Uterus (tissue), 4 donors: ENCODE results near the gene LTB4R2. TPM values are rescaled to one million over a fixed set of nuclear protein-coding genes. Genes with fewer than 3 reads are reported as not detected.

Source experiments
- DNase-seq, 2 donors: peaks; one replicate each; pipeline ENCODE4 v3.0.0-alpha.2; 2019 to 2020
- H3K27ac ChIP-seq, 2 donors: fragments of 200-600 bp; sonication (generic); 1 replicate in 1 of 2; 2 replicates in 1 of 2; pipeline ENCODE4 v1.5.1; 2016 to 2018
- H3K27me3 ChIP-seq, 2 donors: fragments of 200-600 bp; sonication (generic); one replicate each; pipeline ENCODE4 v1.5.1; 2018 to 2019; ENCODE audit warnings: control low read depth in 1 of 2
- H3K36me3 ChIP-seq, 2 donors: fragments of 200-600 bp; sonication (generic); one replicate each; pipeline ENCODE4 v1.5.1; 2019; ENCODE audit warnings: control low read depth in 1 of 2
- H3K4me1 ChIP-seq, 2 donors: fragments of 200-600 bp; sonication (generic); one replicate each; pipeline ENCODE4 v1.5.1; 2018 to 2019; ENCODE audit warnings: control low read depth in 1 of 2
- H3K4me3 ChIP-seq, 2 donors: fragments of 200-600 bp; sonication (generic); 1 replicate in 1 of 2; 2 replicates in 1 of 2; pipeline ENCODE4 v1.5.1; 2018 to 2019; ENCODE audit warnings: mild to moderate bottlenecking in 1 of 2
- H3K9me3 ChIP-seq, 2 donors: fragments of 200-600 bp; sonication (generic); one replicate each; pipeline ENCODE4 v1.5.1; 2019; ENCODE audit warnings: control low read depth in 1 of 2
- CTCF ChIP-seq, 4 experiments: fragments of 200-600 bp in 2 of 4; fragments of 450-650 bp in 2 of 4; sonication (generic) in 2 of 4; IDR thresholded peaks; one replicate each; pipeline ENCODE4 v1.5.1; 2016 to 2019; ENCODE audit warnings: antibody characterized with exemption in 4 of 4, mild to moderate bottlenecking in 2 of 4, moderate library complexity in 1 of 4
- POLR2A ChIP-seq, 2 donors: fragments of 450-650 bp; IDR thresholded peaks; one replicate each; pipeline ENCODE4 v1.6.1; 2016; ENCODE audit warnings: antibody characterized with exemption in 2 of 2, mild to moderate bottlenecking in 1 of 2, moderate library complexity in 1 of 2
- intact Hi-C: fragments of 100-400 bp; cut with DNase I; formaldehyde crosslinking; loops from one replicate; pipeline ENCODE4 v1.15.1; 2023; ENCODE audit warnings: low total_unique reads
- total RNA-seq, 4 donors: library from RNA; depleted of rRNA in 3 of 4; stranded (reverse); fragments of >200 nt in 3 of 4; gene quantifications; one replicate each; pipeline versions ENCODE4 v1.1.0 to v1.2.4, GENCODE V29; 2014 to 2023
- donor health status: DM: yes; HTN: yes; CAD: no.

LTB4R2 gene
- total RNA-seq, 4 donors from 2014 or later, result 1.0 to 7.1 (median 5.6) TPM; not detected in 1

- Histone ChIP-seq H3K27me3 (no peaks in the 10 kb centered on the region), H3K4me1 (no peaks in the 10 kb centered on the region), H3K27ac (peak overlapping the region; percentile 77 to 85), H3K9me3 (no peaks in the 10 kb centered on the region), H3K36me3 (no peaks in the 10 kb centered on the region), H3K4me3 (peak overlapping the region; percentile 90 to 93)
- DNase-seq, result no peak
- intact Hi-C loops, result loop anchor here (10.0 kb wide), 1 partner anchor 54 kb away; the partner anchor contains the start of gene TINF2
- no peak for TF ChIP-seq POLR2A (IDR thresholded peaks at IDR 0.05)
- TF ChIP-seq CTCF (IDR thresholded peaks at IDR 0.05), result no peak
Measured at GRCh38 chr14:24298892-24299254, 11.1 kb upstream of the LTB4R2 start.

- DNase-seq, result peak; percentile 89 to 92
- intact Hi-C loops, result loop anchor here (10.0 kb wide), 1 partner anchor 55 kb away; the partner anchor contains the start of gene TINF2
- Histone ChIP-seq H3K9me3 (no peaks in the 10 kb centered on the region), H3K4me3 (peak within 1 kb of the TSS; percentile 90 to 93), H3K4me1 (no peaks in the 10 kb centered on the region), H3K27me3 (no peaks in the 10 kb centered on the region), H3K27ac (peak within 1 kb of the TSS; percentile 77 to 85), H3K36me3 (no peaks in the 10 kb centered on the region)
- TF ChIP-seq CTCF (IDR thresholded peaks at IDR 0.05), result peak in 2 of 4 experiments; percentile 17 to 21
- TF ChIP-seq POLR2A (IDR thresholded peaks at IDR 0.05), result peak; percentile 35 to 62
Measured at GRCh38 chr14:24299255-24300191, 10.4 kb upstream of the LTB4R2 start, which contains the start of the genes DHRS1 and NOP9. Gene DHRS1 (minus strand): TSS chr14:24299780. CDS start chr14:24299106, 674 bp downstream. Gene NOP9 (plus strand): TSS chr14:24299850. CDS start chr14:24299955, 105 bp downstream.

GRCh38 chr14:24300326-24300980 lies 9.5 kb upstream of the LTB4R2 start:
- H3K36me3 ChIP-seq, result no peaks in the 10 kb centered on the region
- intact Hi-C loops, result no loop called here
- peak overlapping the region; percentile 77 to 85 for H3K27ac ChIP-seq
- no peaks in the 10 kb centered on the region for H3K27me3 ChIP-seq
- DNase-seq, result no peak
- H3K4me3 ChIP-seq, result peak overlapping the region; percentile 90 to 93
- H3K9me3 ChIP-seq, result no peaks in the 10 kb centered on the region
- no peaks in the 10 kb centered on the region for H3K4me1 ChIP-seq
- no peak for TF ChIP-seq POLR2A (IDR thresholded peaks at IDR 0.05)
- TF ChIP-seq CTCF (IDR thresholded peaks at IDR 0.05), result no peak

GRCh38 chr14:24304019-24304387 lies 5.9 kb upstream of the LTB4R2 start:
- Histone ChIP-seq H3K27ac (no peak overlapping the region), H3K27me3 (no peaks in the 10 kb centered on the region), H3K9me3 (no peaks in the 10 kb centered on the region), H3K36me3 (no peaks in the 10 kb centered on the region), H3K4me1 (no peaks in the 10 kb centered on the region), H3K4me3 (no peak overlapping the region)
- intact Hi-C loops, result no loop called here
- TF ChIP-seq CTCF (IDR thresholded peaks at IDR 0.05) (no peak), POLR2A (IDR thresholded peaks at IDR 0.05) (no peak)
- DNase-seq, result no peak
